ENCODE data around the gene SP2.

The SP2 gene

GRCh38 chr17:47949197-47949759 lies 53.2 kb downstream of the SP2 start:
- peak; percentile 81 for DNase-seq (ENCODE audit: low spot score)

DNA sequence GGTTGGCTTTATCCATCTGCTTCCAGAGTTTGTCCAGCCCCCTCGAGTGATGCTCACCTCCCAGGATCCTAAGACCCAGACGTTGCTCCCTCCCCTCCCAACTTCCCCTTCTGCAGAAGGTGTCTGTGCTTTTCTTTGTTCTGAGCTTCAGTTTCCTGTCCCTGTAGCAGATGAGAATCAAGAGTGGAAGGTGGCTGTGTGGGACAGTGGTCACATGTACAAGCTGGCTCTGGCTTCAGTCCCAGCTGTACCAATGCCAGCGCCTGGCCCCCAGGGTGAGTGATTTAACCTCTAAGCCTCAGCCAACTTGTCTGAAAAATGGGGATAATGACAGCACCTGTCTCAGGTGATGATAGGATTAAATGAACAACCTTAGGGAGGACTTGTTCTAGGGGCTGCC lies 53.9 kb downstream of the SP2 start:
- no peak for DNase-seq (ENCODE audit: low spot score)

DNA sequence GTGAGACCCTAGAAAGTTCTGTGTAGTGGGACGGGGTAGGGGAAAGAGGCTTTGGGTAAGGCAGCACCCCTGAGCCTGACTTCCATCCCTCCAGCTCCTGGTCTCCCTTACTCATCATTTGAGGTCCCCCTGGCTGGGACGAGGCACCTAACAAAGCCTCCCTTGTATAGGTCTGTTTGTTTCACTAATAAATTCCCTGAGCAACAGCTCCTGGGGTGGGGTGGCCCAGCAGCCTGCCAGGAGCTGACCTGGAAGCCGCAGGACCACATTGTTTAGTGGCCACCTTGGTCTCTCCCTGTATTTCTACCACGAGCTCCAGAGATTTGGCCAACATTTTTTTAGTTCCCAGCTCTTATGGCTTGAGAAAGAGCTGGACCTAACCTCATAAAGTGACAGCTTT lies 54.4 kb downstream of the SP2 start:
- no peak for DNase-seq (ENCODE audit: low spot score)

- no peak for DNase-seq (ENCODE audit: low spot score)
Measured at GRCh38 chr17:47952171-47953021, 56.4 kb downstream of the SP2 start.

DNA sequence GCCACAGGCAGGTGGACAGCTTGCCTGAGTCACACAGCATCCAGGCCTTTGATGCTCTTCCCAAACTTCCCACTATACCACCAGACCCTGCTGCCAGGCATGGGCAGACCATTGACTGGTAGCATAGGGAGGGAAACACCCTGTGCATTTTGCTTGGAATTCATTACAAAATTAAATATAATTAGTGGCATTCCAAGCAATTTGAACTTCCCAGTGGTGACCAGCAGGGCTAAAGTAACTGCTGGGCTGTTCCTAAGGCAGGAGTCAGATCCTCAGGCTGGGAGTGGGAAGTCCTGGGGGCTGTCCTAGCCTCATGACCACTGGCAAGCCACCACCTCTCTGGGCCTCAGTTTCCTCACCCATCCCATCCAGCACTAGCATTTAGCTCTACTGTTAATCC lies 57.9 kb downstream of the SP2 start:
- DNase-seq (ENCODE audit: low spot score), result no peak

DNA sequence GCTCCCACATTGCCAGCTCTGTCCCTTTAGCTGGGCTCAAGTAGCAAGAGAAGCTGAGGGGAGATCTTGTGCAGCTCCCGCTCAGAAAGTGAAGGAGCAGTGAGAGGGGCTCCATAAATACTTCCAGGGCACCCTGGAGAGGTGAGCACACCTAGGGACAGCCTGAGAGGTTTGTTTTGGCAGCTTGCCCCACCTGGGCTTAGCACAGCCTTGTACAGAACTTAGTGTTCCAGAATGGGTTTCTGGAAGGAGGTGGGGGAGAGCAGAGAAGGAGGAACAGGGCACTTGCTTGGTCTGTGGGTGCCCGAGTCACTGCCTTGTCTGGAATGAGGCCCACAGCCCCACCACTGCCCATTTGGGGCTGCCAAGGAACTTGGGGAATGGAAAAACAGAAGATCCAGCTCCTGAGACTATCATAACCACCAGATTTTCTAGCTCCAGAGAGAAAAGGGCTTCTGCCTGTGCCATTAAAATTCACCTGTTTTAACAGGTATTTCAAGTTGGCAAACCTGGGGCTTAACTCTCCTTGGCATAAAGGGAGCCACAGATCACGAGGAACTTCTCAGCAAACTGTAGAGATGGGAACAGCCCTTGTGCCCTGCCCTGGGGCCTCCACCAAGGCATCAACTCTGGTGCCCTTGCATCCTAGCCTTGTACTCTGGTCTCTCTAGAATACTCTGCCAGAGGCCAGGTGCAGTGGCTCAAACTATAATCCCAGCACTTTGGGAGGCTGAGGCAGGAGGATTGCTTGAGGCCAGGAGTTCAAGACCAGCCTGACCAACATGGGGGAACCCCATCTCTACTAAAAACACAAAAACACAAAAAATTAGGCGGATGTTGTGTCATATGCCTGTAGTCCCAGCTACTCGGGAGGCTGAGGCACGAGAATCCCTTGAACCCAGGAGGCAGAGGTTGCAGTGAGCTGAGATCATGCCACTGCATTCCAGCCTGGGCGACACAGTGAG lies 59.7 kb downstream of the SP2 start:
- DNase-seq (ENCODE audit: low spot score), result no peak

DNA sequence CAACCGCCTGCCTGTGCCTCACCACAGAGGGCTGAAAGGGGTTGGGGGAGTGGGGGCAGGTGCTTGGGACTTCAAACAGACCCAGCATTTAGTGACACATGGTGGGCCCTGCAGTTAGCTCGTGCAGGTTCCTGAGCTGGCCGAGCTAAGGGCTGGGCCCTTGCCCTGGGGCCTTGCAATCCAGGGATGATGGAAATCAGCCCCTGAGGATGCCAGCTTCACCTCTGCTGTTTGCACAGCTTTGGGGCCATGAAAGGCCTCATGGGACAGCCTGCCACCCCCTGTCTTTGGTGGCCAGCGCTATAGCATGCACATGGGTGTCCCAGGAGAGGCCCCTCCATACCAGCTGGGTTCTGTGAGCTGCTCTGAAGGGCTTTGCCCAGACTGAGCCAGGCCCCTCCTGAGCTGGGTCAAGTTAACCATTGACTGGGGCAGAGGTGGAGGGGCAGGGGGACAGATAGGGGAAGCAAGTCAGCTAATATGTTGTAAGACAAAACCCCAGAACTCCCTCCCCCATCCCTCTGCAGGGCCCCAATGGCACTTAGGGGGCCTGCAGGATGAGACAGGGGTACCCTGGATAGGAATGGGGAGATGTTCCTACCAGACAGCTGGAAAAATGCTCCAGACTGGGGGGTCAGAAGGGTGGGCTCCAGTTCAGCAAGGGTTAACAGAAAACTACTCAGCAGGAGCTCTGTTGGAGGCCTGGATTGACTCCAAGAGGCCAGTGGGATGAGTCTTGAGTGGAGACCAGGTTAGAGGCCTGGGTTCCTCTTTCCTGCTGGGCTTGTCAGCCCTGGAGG lies 61.0 kb downstream of the SP2 start:
- DNase-seq (ENCODE audit: low spot score), result no peak

- DNase-seq (ENCODE audit: low spot score), result no peak
Measured at GRCh38 chr17:47957591-47958490, 61.8 kb downstream of the SP2 start, which contains the start of gene PRR15L. TSS of gene PRR15L (minus strand) at chr17:47957883. CDS start at chr17:47953234, 4,649 bp downstream.

DNA sequence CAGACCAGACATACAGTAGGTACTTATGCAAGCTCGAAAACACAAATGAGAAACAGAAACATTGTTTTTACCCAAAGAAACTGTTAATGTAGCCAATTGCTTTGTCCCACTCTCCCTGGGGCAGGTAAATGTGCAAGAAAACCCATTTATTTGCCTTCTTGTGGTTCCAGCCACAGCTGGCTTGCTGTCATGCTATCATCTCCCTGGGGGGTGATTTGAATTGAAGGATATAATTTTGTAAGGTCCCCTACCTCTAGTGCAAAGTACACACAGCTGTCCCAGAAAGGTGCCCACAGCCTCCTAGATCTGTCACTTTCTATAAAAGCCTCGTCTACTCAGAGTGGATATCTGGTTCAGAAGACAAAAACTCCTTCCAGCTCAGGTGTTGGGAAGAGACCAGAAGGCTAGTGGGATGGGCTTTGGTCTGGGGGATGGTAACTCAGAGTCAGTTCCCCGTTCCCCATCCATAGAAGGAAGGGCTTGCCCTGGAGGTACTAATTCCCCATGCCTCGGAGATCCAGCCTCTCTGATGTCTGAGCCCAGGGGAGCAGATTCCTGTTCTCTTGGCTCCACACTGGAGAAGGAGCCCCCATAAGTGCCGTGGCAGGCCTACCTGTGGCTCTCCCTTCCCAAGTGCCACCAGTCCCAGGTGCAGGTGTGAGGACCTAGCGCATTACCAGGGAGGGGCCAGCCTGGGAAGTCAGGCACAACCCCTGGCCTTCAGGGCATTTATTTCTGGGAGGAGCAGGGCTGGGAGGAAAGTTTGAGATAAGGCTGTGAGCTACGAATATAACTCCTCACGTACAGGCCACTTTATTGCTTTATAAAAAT lies 64.0 kb downstream of the SP2 start:
- DNase-seq (ENCODE audit: low spot score), result no peak

GRCh38 chr17:47961406-47961805 lies 65.4 kb downstream of the SP2 start:
- DNase-seq (ENCODE audit: low spot score), result no peak

- DNase-seq (ENCODE audit: low spot score), result no peak
Measured at GRCh38 chr17:47962901-47963300, 66.9 kb downstream of the SP2 start.

- DNase-seq (ENCODE audit: low spot score), result no peak
Measured at GRCh38 chr17:47964856-47965255, 68.8 kb downstream of the SP2 start.

GRCh38 chr17:47966079-47966519 lies 70.1 kb downstream of the SP2 start:
- no peak for DNase-seq (ENCODE audit: low spot score)

- DNase-seq (ENCODE audit: low spot score), result no peak
Measured at GRCh38 chr17:47967607-47968252, 71.7 kb downstream of the SP2 start.

- DNase-seq (ENCODE audit: low spot score), result no peak
Measured at GRCh38 chr17:47968836-47969235, 72.8 kb downstream of the SP2 start.

GRCh38 chr17:47969930-47970724 lies 74.1 kb downstream of the SP2 start:
- DNase-seq (ENCODE audit: low spot score), result no peak

DNA sequence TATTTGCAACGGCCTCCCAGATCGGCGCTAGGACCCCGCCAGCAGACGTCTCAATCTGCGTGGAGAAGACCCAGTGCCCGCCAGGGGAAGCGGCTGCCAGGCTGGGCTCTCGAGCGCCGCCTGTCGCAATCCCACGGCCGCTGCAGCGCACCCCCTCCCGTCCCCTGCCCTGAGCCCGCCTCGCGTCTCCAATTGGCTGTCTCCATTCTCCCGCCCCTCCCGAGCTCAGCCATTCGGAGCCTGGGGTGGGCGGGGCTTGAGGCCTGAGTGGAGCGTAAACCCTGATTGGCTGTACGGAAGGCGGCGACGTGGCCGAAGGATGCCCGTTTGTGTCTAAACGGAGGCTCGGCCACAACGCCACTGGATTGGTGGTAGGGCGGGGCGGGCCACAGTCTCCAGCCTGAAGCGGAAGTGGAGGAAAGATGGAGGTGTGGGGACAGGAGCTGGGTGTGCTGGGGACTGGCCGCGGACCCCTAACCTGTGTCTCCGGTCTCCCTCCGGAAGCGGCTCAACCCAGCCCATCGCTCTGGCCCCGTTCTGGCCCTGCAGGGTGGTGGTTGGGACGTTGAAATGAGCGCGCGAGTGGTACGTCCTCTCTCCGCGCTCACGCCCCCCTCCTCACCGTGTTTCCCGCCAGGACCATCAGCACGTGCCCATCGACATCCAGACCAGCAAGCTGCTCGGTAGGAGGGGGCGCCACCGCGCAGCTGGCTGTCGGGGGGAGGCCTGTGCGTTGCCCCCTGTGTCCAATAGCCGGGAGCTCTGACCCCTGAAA lies 74.9 kb downstream of the SP2 start, which contains the start of gene CDK5RAP3:
CDK5RAP3 (plus strand) TSS at position 389 of the 775 bp plus-strand sequence; CDS start at position 423, 34 bp downstream.
- peak; percentile 99 for DNase-seq (ENCODE audit: low spot score)

Measured in CD4-positive, alpha-beta T cell treated with Interleukin-2 at 100 ng/mL for 4 hours (primary cell).